Dermis blood vessel endothelial cell (primary cell): Measurements from ENCODE around the gene CTPS2. TPM values are rescaled to one million over a fixed set of nuclear protein-coding genes. Genes with fewer than 3 reads are reported as not detected.

Source experiments
- DNase-seq: peaks from one replicate; pipeline ENCODE4 v3.0.0; 2010
- total RNA-seq: library from RNA; depleted of rRNA; stranded (reverse); fragments of >200 nt; gene quantifications from 2 replicates; pipeline ENCODE4 v1.2.3, GENCODE V29; 2014

Gene CTPS2
- total RNA-seq, 1 donor from 2014 or later = 20.8 TPM

DNA sequence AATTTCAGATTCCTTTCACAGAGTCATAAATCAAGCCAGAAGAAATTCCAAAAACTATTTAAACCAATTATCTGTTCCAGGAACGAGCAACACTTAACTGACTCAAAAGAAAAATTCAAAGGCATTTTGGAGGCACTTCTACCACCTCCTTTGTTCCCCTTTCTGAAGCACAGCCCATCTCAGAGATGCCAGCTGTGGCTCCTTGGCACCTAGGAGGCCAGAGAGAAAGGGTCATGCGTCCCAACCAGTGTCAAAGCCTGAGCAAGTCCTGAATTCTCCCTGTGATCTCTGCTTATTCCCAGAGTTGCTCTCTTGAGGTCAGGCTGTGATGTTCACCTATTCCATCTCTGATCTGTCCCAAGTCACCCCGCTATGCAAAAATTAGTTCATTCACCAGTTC lies 167.5 kb downstream of the CTPS2 start:
- no peak for DNase-seq

Other genes starting within 250 kb of the CTPS2 start
- not detected in 2 replicates for gene S100G, start 62.5 kb downstream of the CTPS2 start, total RNA-seq
- 26.8 and 30.1 TPM in 2 replicates for gene SYAP1, start 6.9 kb upstream of the CTPS2 start, total RNA-seq
- 6.2 and 7.3 TPM in 2 replicates for gene TXLNG, start 73.8 kb upstream of the CTPS2 start, total RNA-seq
- 79.8 and 113 TPM in 2 replicates for gene RBBP7, start 157.7 kb upstream of the CTPS2 start, total RNA-seq
- 6.1 and 6.5 TPM in 2 replicates for gene REPS2, start 234.0 kb upstream of the CTPS2 start, total RNA-seq